ENCODE results near the gene IL1RN. TPM values are rescaled to one million over a fixed set of nuclear protein-coding genes. Genes with fewer than 3 reads are reported as not detected.

The IL1RN gene, protein sequence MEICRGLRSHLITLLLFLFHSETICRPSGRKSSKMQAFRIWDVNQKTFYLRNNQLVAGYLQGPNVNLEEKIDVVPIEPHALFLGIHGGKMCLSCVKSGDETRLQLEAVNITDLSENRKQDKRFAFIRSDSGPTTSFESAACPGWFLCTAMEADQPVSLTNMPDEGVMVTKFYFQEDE
- 1 to 10 TPM; 1.8 TPM for total RNA-seq

DNA sequence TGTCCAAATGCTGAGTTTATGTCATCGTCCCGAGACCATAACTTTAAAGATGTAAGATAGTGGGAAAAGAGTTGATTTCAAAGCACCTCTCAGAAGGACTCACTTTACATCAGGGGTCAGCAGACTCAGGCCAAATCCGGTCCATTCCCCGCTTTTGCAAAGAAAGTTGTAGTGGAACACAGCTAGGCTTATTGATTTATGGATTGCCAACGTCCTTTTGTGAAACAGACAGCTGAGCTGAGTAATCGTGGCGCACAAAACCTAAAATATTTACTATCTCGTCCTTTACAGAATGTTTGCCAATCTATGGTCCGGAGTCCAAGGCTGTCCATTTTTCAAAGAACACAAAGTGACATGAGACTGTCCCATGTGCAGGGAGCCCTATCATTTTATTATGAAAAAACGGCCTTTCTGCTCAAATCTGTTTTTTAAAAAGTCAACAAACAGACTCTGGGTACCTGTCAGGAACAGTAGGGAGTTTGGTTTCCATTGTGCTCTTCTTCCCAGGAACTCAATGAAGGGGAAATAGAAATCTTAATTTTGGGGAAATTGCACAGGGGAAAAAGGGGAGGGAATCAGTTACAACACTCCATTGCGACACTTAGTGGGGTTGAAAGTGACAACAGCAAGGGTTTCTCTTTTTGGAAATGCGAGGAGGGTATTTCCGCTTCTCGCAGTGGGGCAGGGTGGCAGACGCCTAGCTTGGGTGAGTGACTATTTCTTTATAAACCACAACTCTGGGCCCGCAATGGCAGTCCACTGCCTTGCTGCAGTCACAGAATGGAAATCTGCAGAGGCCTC is at the start of gene IL1RN:
Gene IL1RN (plus strand): TSS at position 754 of the 801 bp plus-strand sequence. CDS start 27 bp downstream, at position 781.
- Mint-ChIP-seq H3K4me3 (no peak within 1 kb of the TSS), H3K4me1 (peaks cover 34% of the 10 kb centered on the region), H3K9me3 (ENCODE audit: low read depth) (no peaks in the 10 kb centered on the region), H3K36me3 (no peaks in the 10 kb centered on the region), H3K27me3 (no peaks in the 10 kb centered on the region), H3K27ac (no peak within 1 kb of the TSS)
- DNase-seq (peak; percentile 38), ATAC-seq (no peak)
- CTCF ChIA-PET = interaction anchor here (0.7 to 3.8 kb wide), 3 partner anchors 9 to 244 kb away, joined by 3 to 24 read pairs (median 3); no protein-coding TSS in a partner anchor

DNA sequence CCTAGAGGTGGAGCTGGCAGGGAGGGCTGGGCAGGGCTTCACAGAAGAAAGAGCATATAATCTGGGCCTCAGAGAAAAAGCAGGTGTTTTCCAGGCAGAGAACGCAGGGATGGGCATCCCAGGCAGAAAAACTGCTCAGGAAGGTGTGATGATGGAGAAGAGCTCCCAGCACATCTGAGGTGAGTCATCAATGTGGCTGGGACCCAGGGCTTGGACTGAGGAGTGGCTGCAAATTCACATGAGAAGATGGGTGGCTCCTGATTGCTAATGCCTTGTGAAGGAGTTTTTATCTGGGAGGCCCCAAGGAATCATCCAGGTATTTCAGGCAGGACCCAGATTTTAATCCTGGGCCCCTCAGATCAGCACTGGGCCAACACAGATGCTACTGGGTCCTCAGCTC is 49.5 kb upstream of the IL1RN start:
- no peak overlapping the region for H3K27ac Mint-ChIP-seq
- peaks cover 19% of the 10 kb centered on the region for H3K4me1 Mint-ChIP-seq
- DNase-seq = no peak
- CTCF ChIA-PET = interaction anchor here (1.0 to 12.6 kb wide), 5 partner anchors 12 to 313 kb away, joined by 3 to 182 read pairs (median 12); no protein-coding TSS in a partner anchor
- H3K9me3 Mint-ChIP-seq (ENCODE audit: low read depth) = no peaks in the 10 kb centered on the region
- no peaks in the 10 kb centered on the region for H3K27me3 Mint-ChIP-seq
- H3K36me3 Mint-ChIP-seq = no peaks in the 10 kb centered on the region
- H3K4me3 Mint-ChIP-seq = no peak overlapping the region
- ATAC-seq = no peak

DNA sequence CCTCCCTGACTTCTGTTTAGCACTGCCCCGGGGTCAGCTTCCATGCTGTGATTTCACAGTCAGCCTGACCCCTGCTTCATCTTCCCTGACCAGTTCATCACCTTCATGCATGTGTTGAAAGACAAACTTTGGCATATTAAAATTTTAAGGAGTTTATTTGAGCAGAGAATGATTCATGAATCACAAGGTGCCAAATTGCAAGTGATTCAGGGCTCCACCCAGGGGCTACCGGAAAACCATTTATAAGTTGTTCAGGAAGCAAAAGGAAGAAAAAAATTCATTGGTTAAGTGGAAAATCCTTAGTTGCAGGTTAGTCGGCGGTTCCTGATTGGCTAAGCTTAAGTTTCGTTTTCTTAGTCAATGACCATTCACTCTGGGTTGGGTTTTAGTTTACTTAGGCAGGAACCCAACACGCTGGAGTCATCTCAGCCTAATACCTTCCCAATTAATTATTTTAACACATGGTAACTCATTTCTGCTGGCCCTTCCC is 49.0 kb upstream of the IL1RN start:
- H3K27me3 Mint-ChIP-seq = peaks cover 4% of the 10 kb centered on the region
- peaks cover 19% of the 10 kb centered on the region for H3K4me1 Mint-ChIP-seq
- no peak overlapping the region for H3K4me3 Mint-ChIP-seq
- no peak overlapping the region for H3K27ac Mint-ChIP-seq
- no peaks in the 10 kb centered on the region for H3K9me3 Mint-ChIP-seq (ENCODE audit: low read depth)
- DNase-seq = no peak
- CTCF ChIA-PET = interaction anchor here (1.0 to 12.6 kb wide), 7 partner anchors 11 to 312 kb away, joined by 3 to 182 read pairs (median 12); no protein-coding TSS in a partner anchor
- no peak for ATAC-seq
- no peaks in the 10 kb centered on the region for H3K36me3 Mint-ChIP-seq

DNA sequence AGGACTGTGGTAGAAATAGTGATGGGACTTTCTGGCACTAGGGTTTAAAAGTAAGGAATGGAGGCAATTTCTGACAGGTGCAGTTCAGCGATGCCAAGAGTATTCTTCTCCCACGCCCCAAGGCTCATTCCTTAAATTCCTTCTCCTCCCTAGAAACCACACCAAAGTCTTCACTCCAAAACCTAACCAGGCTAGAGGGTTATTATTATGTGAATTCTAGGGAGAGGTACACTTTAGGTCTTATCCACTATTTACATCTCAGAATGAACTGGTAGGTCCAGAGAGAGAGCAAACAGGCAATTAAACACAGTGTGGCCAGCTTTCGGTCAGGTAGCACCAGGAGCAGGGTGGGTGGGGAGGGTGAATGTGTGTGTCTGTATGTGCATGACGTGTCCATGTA is 48.3 kb upstream of the IL1RN start:
- ATAC-seq (no peak), DNase-seq (no peak)
- Mint-ChIP-seq H3K4me3 (no peak overlapping the region), H3K27ac (no peak overlapping the region), H3K4me1 (peaks cover 18% of the 10 kb centered on the region), H3K27me3 (peaks cover 4% of the 10 kb centered on the region), H3K9me3 (ENCODE audit: low read depth) (no peaks in the 10 kb centered on the region), H3K36me3 (no peaks in the 10 kb centered on the region)
- CTCF ChIA-PET = interaction anchor here (1.0 to 12.6 kb wide), 24 partner anchors 10 to 311 kb away, joined by 3 to 182 read pairs (median 8); partner anchors contain the start of genes IL1F10 and PSD4

DNA sequence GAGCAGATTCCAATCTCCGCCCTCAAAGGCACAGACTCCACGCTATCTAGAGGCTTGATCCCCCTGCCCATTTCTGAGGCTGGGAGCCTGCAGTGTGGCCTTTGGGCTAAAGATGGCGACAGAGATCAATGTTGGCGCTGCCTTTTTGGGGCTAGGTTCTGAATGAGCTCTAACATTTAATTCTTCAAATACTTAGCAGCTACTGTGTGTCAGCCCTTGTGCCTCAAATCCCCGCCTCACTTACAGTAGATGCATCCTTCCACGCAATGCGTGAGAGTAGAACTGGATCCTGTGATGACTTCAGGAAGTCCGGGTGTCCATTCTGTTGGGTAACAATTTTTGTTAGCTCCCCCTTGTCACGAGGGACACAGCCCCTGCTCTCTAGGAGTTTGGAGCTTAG is 47.3 kb upstream of the IL1RN start:
- peaks cover 13% of the 10 kb centered on the region for H3K4me1 Mint-ChIP-seq
- no peaks in the 10 kb centered on the region for H3K36me3 Mint-ChIP-seq
- no peak overlapping the region for H3K4me3 Mint-ChIP-seq
- no peak overlapping the region for H3K27ac Mint-ChIP-seq
- CTCF ChIA-PET = interaction anchor here (0.6 to 12.6 kb wide), 50 partner anchors 10 to 310 kb away, joined by 3 to 182 read pairs (median 4); partner anchors contain the start of genes IL1F10 and PSD4
- ATAC-seq (peak; percentile 74), DNase-seq (peak; percentile 68)
- H3K9me3 Mint-ChIP-seq (ENCODE audit: low read depth) = no peaks in the 10 kb centered on the region
- H3K27me3 Mint-ChIP-seq = peaks cover 5% of the 10 kb centered on the region

DNA sequence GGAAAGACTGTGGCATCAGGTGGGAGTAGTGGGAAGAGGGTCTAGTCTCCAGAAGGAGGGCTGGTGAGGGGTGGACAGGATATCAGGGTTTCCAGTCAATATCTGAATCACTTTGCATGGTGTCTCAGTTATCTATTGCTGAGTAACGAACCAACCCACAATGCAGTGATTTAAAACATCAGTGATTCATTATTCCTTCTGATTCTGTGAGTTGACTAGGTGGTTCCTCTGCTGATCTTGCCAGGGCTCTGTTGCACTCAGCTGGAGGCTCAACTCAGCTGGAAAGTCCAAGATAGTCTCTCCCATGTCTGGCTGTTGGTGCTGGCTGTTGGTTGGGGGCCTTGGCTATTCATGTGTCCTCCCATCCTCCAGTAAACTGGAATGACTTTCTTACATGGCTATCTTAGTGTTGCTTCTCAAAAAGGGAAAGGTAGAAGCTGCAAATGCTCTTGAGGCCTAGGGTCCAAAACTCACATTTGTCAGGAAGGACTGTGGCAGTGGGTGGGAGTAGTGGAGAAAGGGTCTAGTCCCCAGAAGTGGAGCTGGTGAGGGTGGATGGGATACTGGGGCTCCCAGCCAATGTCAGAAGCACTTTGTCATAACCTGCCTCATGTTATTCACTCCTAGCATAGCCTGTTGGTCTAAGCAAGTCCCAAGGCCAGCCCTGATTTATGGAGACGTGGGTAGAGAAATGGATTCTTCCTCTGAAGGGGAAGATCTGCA is 45.7 kb upstream of the IL1RN start:
- DNase-seq (no peak), ATAC-seq (no peak)
- Mint-ChIP-seq H3K9me3 (ENCODE audit: low read depth) (no peaks in the 10 kb centered on the region), H3K27ac (no peak overlapping the region), H3K4me1 (peaks cover 13% of the 10 kb centered on the region), H3K4me3 (no peak overlapping the region), H3K27me3 (peaks cover 7% of the 10 kb centered on the region), H3K36me3 (no peaks in the 10 kb centered on the region)
- CTCF ChIA-PET = interaction anchor here (3.2 to 12.6 kb wide), 4 partner anchors 9 to 117 kb away, joined by 10 to 182 read pairs (median 28); no protein-coding TSS in a partner anchor

DNA sequence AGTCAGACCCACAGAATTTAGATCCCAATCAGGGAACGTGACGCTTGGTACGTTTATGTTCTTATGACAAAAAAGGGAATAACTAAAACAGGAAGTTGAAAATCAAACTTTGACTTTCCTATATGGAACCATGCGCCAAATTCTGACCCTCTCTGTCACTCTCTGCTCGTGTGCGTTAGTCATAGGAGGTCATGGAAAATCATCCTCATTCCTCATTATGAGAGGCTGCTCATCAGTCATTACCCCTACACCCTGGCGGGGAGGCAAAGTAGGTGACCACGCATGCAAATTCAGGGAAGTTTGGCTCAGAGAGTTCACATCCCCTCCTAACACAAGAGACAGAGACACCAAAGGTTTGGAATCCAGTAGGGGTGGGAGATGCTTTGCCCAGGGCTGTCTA is 44.1 kb upstream of the IL1RN start:
- Mint-ChIP-seq H3K27ac (no peak overlapping the region), H3K4me3 (no peak overlapping the region), H3K27me3 (peaks cover 7% of the 10 kb centered on the region), H3K9me3 (ENCODE audit: low read depth) (no peaks in the 10 kb centered on the region), H3K36me3 (peaks cover 3% of the 10 kb centered on the region), H3K4me1 (peaks cover 12% of the 10 kb centered on the region)
- ATAC-seq = no peak
- no peak for DNase-seq
- CTCF ChIA-PET = interaction anchor here (1.4 to 12.6 kb wide), 3 partner anchors 15 to 121 kb away, joined by 3 to 182 read pairs (median 6); no protein-coding TSS in a partner anchor

DNA sequence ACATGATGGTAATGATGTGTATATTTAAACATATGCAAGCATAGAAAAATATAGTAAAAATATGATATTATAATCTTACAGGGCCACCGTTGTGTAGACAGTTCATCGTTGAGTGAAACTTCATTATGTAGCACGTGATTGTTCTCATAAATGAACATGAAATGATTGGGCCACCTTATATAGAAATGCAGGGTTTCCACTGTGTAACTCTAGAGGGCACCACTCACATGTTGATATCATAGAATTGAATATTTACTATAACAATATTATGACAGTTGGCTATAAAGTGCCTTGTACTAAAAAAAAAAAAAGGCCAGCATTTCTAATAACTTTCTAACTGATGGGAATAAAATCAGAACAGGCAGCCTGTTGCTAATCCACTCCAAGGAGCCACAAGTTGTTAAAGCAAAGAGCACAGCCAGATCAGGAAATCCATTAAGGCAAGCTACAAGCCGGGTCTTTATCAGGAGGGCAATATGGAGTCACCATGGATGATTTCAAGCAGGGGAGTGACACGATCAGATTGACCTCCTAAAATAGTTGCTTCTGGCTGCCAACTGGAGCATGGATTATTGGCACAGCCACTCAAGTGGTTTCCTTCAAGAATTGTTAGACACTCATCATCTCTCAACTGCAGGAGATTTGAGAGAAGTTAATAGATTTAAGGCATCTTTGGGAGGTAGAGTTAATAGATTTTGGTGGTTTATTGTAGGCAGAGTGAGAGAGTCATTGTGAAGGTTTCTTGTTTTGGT is 43.0 kb upstream of the IL1RN start:
- Mint-ChIP-seq H3K36me3 (peaks cover 3% of the 10 kb centered on the region), H3K4me1 (peaks cover 12% of the 10 kb centered on the region), H3K4me3 (no peak overlapping the region), H3K27me3 (peaks cover 7% of the 10 kb centered on the region), H3K27ac (no peak overlapping the region), H3K9me3 (ENCODE audit: low read depth) (no peaks in the 10 kb centered on the region)
- DNase-seq (no peak), ATAC-seq (peak; percentile 56)
- CTCF ChIA-PET = interaction anchor here (0.5 to 12.6 kb wide), 12 partner anchors 8 to 120 kb away, joined by 3 to 182 read pairs (median 6); no protein-coding TSS in a partner anchor

DNA sequence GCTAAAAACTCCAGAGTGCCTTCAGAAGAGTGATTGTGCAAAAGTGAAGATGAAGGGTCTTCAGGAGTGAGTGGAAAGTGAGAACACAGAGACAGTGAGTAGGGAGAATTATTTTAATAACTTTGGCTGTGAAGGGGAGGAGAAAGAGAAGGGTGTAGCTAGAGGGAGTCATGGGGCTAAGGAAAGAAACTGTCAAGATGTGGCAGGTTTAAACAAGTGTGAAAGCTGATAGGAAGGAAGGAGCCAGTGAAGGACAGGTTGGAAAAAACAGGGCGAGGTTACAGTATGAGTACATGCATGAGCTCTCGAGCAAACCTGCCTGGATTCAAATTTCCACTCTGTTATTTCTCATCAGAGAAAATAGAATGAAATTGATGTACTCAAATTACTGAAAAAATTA is 41.9 kb upstream of the IL1RN start:
- peaks cover 7% of the 10 kb centered on the region for H3K27me3 Mint-ChIP-seq
- no peak for DNase-seq
- CTCF ChIA-PET = interaction anchor here (0.9 to 12.6 kb wide), 11 partner anchors 8 to 164 kb away, joined by 3 to 182 read pairs (median 6); no protein-coding TSS in a partner anchor
- H3K4me3 Mint-ChIP-seq = no peak overlapping the region
- H3K4me1 Mint-ChIP-seq = peaks cover 12% of the 10 kb centered on the region
- no peak for ATAC-seq
- no peak overlapping the region for H3K27ac Mint-ChIP-seq
- peaks cover 3% of the 10 kb centered on the region for H3K36me3 Mint-ChIP-seq
- no peaks in the 10 kb centered on the region for H3K9me3 Mint-ChIP-seq (ENCODE audit: low read depth)

DNA sequence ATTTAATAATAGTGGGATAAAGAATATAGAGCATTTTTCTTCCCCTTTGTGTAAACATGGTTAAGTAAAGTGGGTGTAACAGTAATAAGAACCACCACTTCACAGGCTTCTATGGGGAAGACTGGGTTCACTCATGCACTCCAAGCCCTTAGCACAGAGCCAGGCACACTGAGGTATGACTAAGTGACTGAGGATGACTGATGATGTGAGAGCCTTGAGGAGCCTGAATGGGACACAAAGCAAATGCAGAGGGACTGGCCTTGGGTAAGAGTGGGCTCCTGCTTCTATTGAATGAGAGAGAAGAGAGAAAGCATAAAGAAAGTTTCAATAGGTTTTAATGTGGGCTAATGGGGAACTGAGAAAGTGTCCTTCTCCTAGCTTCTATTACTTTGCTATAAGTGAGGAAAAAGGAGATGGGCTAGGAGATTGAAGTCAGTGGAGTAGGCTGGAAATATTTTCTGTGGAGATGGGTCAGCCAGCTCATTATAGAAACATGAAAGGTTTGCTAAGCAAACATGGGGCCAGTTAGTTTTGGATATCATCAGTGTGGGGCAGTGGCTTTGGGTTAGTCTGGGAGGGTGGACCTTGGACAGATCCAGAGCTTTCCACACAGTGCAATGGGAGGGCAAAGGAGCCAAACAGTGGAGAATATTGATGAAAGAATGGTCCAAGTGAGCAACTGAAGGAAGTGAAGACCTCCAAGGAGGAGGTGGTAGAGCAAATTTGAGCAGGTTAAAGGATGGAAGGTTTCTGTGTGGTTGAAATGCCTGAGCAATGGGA is 39.0 kb upstream of the IL1RN start:
- Mint-ChIP-seq H3K27me3 (peaks cover 4% of the 10 kb centered on the region), H3K36me3 (peaks cover 3% of the 10 kb centered on the region), H3K4me1 (peaks cover 12% of the 10 kb centered on the region), H3K27ac (no peak overlapping the region), H3K9me3 (ENCODE audit: low read depth) (no peaks in the 10 kb centered on the region), H3K4me3 (no peak overlapping the region)
- CTCF ChIA-PET = interaction anchor here (0.8 to 5.2 kb wide), 5 partner anchors 8 to 50 kb away, joined by 3 to 25 read pairs (median 7); no protein-coding TSS in a partner anchor
- ATAC-seq = no peak
- no peak for DNase-seq

DNA sequence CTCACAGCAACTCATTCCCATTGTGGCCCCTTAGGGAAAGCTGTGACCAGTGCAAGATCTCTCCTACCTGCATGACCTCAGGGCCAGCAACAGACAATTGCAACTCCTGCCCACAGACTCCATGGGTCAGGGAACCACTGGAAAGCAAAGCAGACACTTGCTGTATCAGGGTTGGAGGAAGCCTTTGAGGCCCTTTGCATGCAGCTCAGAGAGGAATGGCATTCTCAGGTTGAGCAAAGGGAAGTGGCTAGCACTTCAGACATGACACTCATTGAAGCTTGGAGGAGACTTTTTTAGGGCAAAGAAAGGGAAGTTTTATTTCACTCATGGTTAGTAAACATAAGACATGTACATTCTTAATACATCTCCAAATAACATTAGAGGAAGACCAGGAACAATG is 37.5 kb upstream of the IL1RN start:
- Mint-ChIP-seq H3K27me3 (peaks cover 4% of the 10 kb centered on the region), H3K36me3 (peaks cover 12% of the 10 kb centered on the region), H3K4me3 (no peak overlapping the region), H3K27ac (no peak overlapping the region), H3K4me1 (peaks cover 9% of the 10 kb centered on the region), H3K9me3 (ENCODE audit: low read depth) (peaks cover 5% of the 10 kb centered on the region)
- CTCF ChIA-PET = interaction anchor here (0.7 to 5.2 kb wide), 11 partner anchors 10 to 280 kb away, joined by 3 to 25 read pairs (median 4); no protein-coding TSS in a partner anchor
- ATAC-seq (peak; percentile 78), DNase-seq (peak; percentile 64)

Data from activated CD8-positive, alpha-beta memory T cell treated with anti-CD3 and anti-CD28 coated beads, Interleukin-2, amount 10 ng/mL, durations not matched to agents 7 days and 5 days (primary cell).